DMS153 treated with DMSO at 0.1 percent for 48 hours (cell line): ENCODE measurements around the gene MBNL1.
"Not testable (repeated sequence)": the region's sequence is repeated elsewhere in the genome, so short reads cannot be mapped to it uniquely, and the experiment has no call there.

Experiments
- DNase-seq: peaks from one replicate; lab custom pipeline; 2025; ENCODE audit not compliant: unreplicated experiment; lab: John Stamatoyannopoulos, UW

The MBNL1 gene

DNA sequence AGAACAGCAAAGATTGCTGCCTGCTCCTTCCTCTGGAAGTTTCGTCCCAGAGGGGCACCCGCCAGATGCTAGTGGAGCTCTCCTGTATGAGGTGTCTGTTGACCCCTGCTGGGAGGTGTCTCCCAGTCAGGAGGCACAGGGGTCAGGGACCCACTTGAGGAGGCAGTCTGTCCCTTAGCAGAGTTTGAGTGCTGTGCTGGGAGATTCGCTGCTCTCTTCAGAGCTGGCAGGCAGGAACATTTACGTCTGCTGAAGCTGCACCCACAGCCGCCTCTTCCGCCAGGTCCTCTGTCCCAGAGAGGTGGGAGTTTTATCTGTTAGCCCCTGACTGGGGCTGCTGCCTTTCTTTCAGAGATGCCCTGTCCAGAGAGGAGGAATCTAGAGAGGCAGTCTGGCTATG is 103.9 kb downstream of the MBNL1 start:
- not testable (repeated sequence) for DNase-seq

GRCh38 chr3:152373379-152373778 is 104.7 kb downstream of the MBNL1 start:
- DNase-seq = no peak

DNA sequence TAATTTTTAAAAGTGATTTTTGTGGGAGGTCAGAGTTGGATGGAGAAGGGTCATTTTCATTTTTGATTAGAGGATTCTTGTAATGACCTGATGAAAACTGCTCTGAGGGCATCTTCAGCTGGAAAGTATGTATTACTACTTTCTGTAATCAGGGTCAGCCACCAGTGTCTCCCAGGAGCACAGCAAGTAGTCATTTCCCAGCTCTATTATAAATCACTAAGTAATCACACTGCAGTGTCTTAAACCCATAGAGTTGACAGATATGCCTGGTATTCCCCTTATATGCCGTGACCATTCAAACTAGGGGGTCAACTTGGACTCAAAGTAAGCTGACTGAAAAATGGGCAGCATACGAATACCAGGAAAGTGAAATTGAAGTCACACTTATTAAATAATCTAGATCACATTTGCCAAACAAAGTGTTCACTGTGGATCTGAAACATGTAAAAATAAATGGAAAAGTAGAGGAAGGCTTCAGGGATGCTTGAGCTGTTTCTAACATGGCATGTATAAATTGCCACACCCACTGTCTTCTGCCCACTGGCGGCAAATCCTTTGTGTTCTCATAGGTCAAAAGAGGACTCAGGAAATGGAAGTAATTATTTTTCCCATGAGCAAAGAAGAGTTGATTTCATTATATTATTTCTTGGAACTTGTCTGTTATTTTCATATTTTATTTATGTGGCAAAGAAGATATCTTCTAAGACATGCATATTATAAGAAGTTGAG is 105.7 kb downstream of the MBNL1 start:
- no peak for DNase-seq

DNA sequence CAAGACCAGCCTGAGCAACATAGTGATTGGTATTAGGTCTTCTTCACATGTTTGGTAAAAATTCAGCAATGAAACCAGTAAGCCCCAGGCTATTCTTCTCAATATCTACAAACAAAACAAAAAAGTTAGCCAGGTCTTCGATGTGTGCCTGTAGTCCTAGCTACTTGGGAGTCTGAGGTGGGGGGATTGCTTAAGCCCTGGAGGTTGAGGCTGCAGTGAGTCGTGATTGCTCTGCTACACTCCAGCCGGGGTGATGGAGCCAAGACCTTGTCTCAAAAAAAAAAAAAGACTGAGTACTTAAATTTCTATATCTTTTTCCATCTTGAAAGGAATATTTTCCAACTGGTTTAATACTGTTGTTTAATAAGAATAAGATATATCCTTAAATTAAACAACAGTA is 106.8 kb downstream of the MBNL1 start:
- DNase-seq = no peak

GRCh38 chr3:152376351-152377183 is 107.8 kb downstream of the MBNL1 start:
- no peak for DNase-seq

- DNase-seq = no peak
These were observed 108.4 kb downstream of the MBNL1 start for GRCh38 chr3:152377184-152377570.

GRCh38 chr3:152379415-152380042 is 110.8 kb downstream of the MBNL1 start:
- DNase-seq = no peak

GRCh38 chr3:152380043-152380442 is 111.3 kb downstream of the MBNL1 start:
- no peak for DNase-seq

- no peak for DNase-seq
These were observed 113.2 kb downstream of the MBNL1 start for GRCh38 chr3:152381881-152382295.

DNA sequence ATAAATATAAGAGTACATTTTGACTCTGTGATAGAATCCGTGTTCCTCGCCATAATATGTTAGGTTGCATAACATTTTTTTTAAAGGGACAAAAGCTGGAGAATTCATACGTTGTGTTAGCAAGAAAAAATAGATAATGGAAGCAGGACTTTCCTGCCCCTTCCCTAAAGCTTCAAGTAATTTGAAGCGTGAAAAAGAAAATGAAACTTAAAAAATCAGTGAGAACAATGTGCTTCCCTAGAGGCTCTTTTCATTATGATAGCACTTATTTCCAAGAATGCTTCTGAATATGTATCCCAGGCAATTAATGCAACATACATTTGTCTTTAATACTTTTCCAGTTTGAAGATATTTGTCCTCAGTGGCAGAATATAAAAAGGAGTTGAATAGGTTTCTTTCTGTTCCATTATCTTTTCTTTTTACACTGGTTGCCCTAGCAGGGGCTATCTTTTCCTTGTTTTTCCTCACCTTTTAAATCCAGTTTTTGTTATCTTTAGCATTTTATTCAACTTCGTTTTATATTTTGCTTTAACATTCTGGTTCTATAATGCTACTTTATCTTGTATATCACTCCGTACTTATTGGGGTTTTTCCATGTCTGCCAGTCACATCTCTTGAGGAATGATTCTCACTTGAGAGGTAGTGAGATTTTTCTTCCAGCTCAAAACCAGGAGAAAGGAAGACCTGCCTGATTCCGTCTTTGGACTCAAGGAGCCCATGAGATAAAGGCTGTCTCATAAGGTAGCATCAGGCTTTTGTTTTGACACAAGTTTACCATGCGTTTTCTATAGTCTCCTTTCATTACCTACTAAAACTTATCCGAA is 113.8 kb downstream of the MBNL1 start:
- DNase-seq = no peak

DNA sequence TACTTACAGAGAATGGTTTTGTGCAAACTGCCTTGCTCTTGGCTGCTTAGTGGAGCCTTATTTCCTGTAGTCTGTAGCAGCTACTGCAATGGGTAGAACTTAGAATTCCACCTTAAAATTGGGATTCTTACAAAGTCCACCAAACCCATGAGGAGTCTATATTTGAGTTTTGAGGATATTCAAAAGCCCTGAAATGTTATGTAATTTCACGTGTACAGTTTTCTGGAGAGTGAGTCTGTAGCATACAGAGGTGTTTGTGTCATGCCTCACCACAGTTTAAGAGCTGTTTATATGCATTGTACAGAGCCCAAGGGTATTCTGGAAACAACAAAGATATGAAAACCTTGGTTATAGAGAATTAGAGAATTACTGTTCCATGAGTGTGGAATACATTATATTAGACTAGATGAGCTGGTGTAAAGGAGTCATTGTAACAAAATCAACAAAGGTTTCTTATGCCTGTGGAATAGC is 114.4 kb downstream of the MBNL1 start:
- no peak for DNase-seq

- no peak for DNase-seq
These were observed 115.7 kb downstream of the MBNL1 start for GRCh38 chr3:152384412-152384811.

DNA sequence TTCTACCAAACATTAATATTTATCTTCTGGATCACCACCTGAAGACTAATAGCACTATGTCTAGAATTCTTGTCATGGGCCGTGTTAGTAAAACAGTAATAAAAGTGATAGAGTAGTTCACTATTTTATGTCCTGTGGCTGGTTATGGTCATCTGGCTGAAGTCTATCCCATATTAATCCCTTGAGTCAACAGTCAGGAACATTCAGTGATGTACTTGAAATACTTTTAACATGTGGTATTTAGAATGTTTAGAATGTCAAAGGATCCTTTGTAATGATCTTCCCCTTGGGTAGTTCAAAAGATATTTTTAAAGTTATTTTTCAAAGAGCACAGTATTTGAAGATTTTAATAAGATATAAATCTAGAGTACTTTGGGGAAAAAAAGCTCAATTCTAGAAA is 117.0 kb downstream of the MBNL1 start:
- no peak for DNase-seq

GRCh38 chr3:152386208-152386607 is 117.5 kb downstream of the MBNL1 start:
- DNase-seq = no peak

DNA sequence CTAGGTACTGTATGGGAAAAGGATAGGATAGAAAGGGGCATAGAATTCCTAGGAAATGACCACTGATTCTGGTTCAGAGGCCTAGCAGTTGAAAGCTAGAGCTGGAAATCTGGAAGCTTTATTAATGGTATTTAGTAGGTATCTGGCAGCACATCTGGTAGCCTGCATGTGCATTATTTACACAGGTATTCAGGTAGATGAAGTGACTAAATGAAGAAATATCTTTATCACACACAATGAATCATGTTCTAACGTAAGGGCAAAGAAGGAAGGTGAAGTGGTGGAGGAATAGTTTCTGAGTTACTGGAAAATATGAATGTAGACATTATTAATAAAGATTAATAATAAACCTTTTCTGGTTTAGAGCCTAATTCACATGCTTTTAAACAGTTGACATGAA is 119.9 kb downstream of the MBNL1 start:
- DNase-seq = no peak

GRCh38 chr3:152389316-152389934 is 120.7 kb downstream of the MBNL1 start:
- DNase-seq = no peak

- DNase-seq = no peak
These were observed 121.9 kb downstream of the MBNL1 start for GRCh38 chr3:152390647-152391046.

GRCh38 chr3:152391671-152392070 is 122.9 kb downstream of the MBNL1 start:
- no peak for DNase-seq

DNA sequence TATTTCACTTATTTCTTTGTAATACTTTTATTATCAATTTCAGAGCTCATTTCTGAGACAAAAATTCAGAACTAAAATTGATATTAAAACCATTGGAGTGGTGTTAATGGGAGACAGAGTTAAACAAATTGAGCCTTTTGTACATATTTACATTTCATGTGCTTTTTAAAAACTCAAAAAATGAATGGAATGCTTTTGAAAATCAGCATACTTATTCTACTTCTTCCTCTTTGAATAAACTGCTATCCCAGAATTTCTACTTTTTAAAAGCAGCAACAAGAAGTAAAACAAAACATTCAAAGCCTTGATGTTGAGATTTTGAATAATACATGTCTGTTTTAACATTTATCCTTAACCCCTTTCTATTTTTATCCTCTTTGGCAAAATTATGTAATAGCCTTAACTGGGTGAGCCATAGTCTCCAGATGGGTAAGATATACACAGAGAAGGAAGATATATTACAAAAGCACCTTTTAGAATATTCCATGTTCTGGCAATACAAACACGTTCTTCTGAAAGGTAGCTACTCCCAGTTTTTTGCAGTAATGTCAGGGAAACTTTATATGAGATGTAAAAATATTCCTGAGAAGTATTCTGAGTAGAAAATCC is 123.6 kb downstream of the MBNL1 start:
- no peak for DNase-seq

- DNase-seq = no peak
These were observed 125.5 kb downstream of the MBNL1 start for GRCh38 chr3:152394246-152394645.
